K562 (cell line): ENCODE measurements around the gene RBMX2. TPM values are rescaled to one million over a fixed set of nuclear protein-coding genes. Genes with fewer than 3 reads are reported as not detected.
A peak's percentile ranks its signal among the peaks of the same experiment; 100 is the strongest.

ENCODE experiments used
- ARNT ChIP-seq, 2 experiments: fragments of 450-650 bp; IDR thresholded peaks; 2 replicates each; pipeline ENCODE4 v1.6.1; 2016; ENCODE audit warnings: mild to moderate bottlenecking in 1 of 2
- ATF7 ChIP-seq: fragments of 450-650 bp; IDR thresholded peaks from 2 replicates; pipeline ENCODE4 v1.7.1; 2014; ENCODE audit warnings: mild to moderate bottlenecking, moderate library complexity
- BCOR ChIP-seq: fragments of 450-650 bp; IDR thresholded peaks from 2 replicates; pipeline ENCODE4 v1.6.1; 2016
- BRD4 ChIP-seq: fragments of 200-600 bp; sonication (generic); IDR thresholded peaks from 2 replicates; pipeline ENCODE4 v1.6.1; 2017; ENCODE audit warnings: inconsistent platforms
- CREB1 ChIP-seq, 2 experiments: sonication (generic) in 1 of 2; formaldehyde crosslinking in 1 of 2; IDR thresholded peaks; 2 replicates each; pipeline versions ENCODE4 v1.6.1 to v1.8.0; 2012 to 2022; ENCODE audit warnings: inconsistent platforms in 1 of 2, mild to moderate bottlenecking in 1 of 2, missing genetic modification reagents in 1 of 2, moderate library complexity in 1 of 2
- ESRRB ChIP-seq: fragments of 250-450 bp; sonication (Bioruptor Pico); IDR thresholded peaks from 2 replicates; pipeline ENCODE4 v1.5.0; 2020; ENCODE audit warnings: mild to moderate bottlenecking, moderate library complexity, borderline replicate concordance
- FOXP1 ChIP-seq: sonication (generic); formaldehyde crosslinking; IDR thresholded peaks from 2 replicates; pipeline ENCODE4 v1.8.0; 2022; ENCODE audit warnings: mild to moderate bottlenecking, missing genetic modification reagents
- FUS ChIP-seq: fragments of 200-400 bp; formaldehyde crosslinking; optimal IDR thresholded peaks from 2 replicates; pipeline ENCODE3; 2017; ENCODE audit warnings: low read depth, low read length
- GATAD2B ChIP-seq: fragments of 450-650 bp; IDR thresholded peaks from 2 replicates; pipeline ENCODE4 v1.6.1; 2017; ENCODE audit warnings: mild to moderate bottlenecking, borderline replicate concordance
- GTF2A2 ChIP-seq: IDR thresholded peaks from 2 replicates; pipeline ENCODE4 v1.6.1; 2016; ENCODE audit warnings: mild to moderate bottlenecking, missing genetic modification characterization, missing compliant biosample characterization
- HDGF ChIP-seq: fragments of 450-650 bp; IDR thresholded peaks from 2 replicates; pipeline ENCODE4 v1.6.1; 2016
- HLTF ChIP-seq: fragments of 450-650 bp; IDR thresholded peaks from 2 replicates; pipeline ENCODE4 v1.6.1; 2016
- ILF3 ChIP-seq: fragments of 450-650 bp; IDR thresholded peaks from 2 replicates; pipeline ENCODE4 v1.6.1; 2018; ENCODE audit warnings: antibody characterized with exemption, mild to moderate bottlenecking, moderate library complexity, borderline replicate concordance
- MAX ChIP-seq: sonication (generic); formaldehyde crosslinking; IDR thresholded peaks from 2 replicates; pipeline ENCODE4 v1.9.0; 2022; ENCODE audit warnings: mild to moderate bottlenecking, missing genetic modification reagents
- MCM5 ChIP-seq: fragments of 450-650 bp; IDR thresholded peaks from 2 replicates; pipeline ENCODE4 v1.6.1; 2016; ENCODE audit warnings: low read depth
- POLR2AphosphoS5 ChIP-seq: IDR thresholded peaks from 2 replicates; pipeline ENCODE4 v1.6.1; 2011; ENCODE audit warnings: mild to moderate bottlenecking, low read depth, low read length, moderate library complexity; ENCODE audit not compliant: control insufficient read depth, insufficient read depth
- SETDB1 ChIP-seq: IDR thresholded peaks from one replicate; pipeline ENCODE4 v1.6.1; 2012; ENCODE audit warnings: low read length, control low read depth, inconsistent platforms
- TAF9B ChIP-seq: fragments of 450-650 bp; IDR thresholded peaks from 2 replicates; pipeline ENCODE4 v1.6.1; 2018; ENCODE audit warnings: mild to moderate bottlenecking; ENCODE audit not compliant: partially characterized antibody
- ZNF644 ChIP-seq: fragments of 200-800 bp; sonication (Bioruptor generic); IDR thresholded peaks from 2 replicates; pipeline ENCODE4 v1.6.1; 2016; ENCODE audit warnings: low read depth, missing genetic modification characterization, missing compliant biosample characterization
- ZNF699 ChIP-seq: fragments of 250-450 bp; sonication (Bioruptor Pico); IDR thresholded peaks from 2 replicates; pipeline ENCODE4 v1.8.0; 2021; ENCODE audit warnings: mild to moderate bottlenecking, moderate library complexity; ENCODE audit not compliant: insufficient replicate concordance
- polyA plus RNA-seq, 8 experiments: library from polyadenylated mRNA; depleted of rRNA in 4 of 8; stranded (reverse) in 5 of 8; unstranded in 3 of 8; fragments of >200 nt; fragmentation: Nextera tagmentation in 2 of 8; fragmentation: Illumina TruSeq in 1 of 8; extraction: Ambion mirVana in 2 of 8; extraction: Trizol in 1 of 8; gene quantifications; 2 replicates each; pipeline versions ENCODE4 v1.2.1 to v1.2.3, GENCODE V29; 2011 to 2014; ENCODE audit warnings: inconsistent platforms in 1 of 8, missing spikeins in 1 of 8
- total RNA-seq, 7 experiments: library from RNA; depleted of rRNA in 6 of 7; stranded (reverse); fragments of >200 nt in 6 of 7; fragmentation: Illumina TruSeq in 2 of 7; extraction: Trizol in 2 of 7; gene quantifications; 2 replicates each; pipeline versions ENCODE4 v1.2.1 to v1.2.3, GENCODE V29; 2011 to 2021; ENCODE audit warnings: low replicate concordance in 1 of 7
- TF ChIP-seq, protein P1 (sequence below): fragments of 250-450 bp; sonication (Bioruptor Pico); IDR thresholded peaks from 2 replicates; pipeline ENCODE4 v1.4.0; 2020; ENCODE audit warnings: mild to moderate bottlenecking, moderate library complexity
- TF ChIP-seq, protein P2 (sequence below), 3 experiments: fragments of 200-800 bp in 1 of 3; sonication (Bioruptor generic) in 1 of 3; sonication (generic) in 1 of 3; formaldehyde crosslinking in 1 of 3; IDR thresholded peaks; 2 replicates each; pipeline versions ENCODE4 v1.6.1 to v1.8.0; 2016 to 2022; ENCODE audit warnings: mild to moderate bottlenecking in 2 of 3, missing compliant biosample characterization in 2 of 3, missing genetic modification characterization in 2 of 3, missing genetic modification reagents in 1 of 3
- TF ChIP-seq, protein P3 (sequence below): IDR thresholded peaks from 2 replicates; pipeline ENCODE4 v1.6.1; 2011; ENCODE audit warnings: borderline replicate concordance, low read depth, mild to moderate bottlenecking, moderate library complexity, low read length; ENCODE audit not compliant: insufficient read depth, poor library complexity, severe bottlenecking

The RBMX2 gene
- total and polyA plus RNA-seq, 9 of the 15 experiments (the other 6 are each of a cell fraction or from before 2014, with no cell fraction given): 27.2 to 62.5 (median 54.1) TPM

GRCh38 chrX:130401415-130402207 is at the start of gene RBMX2 (continued):
- TF ChIP-seq, protein P1, sequence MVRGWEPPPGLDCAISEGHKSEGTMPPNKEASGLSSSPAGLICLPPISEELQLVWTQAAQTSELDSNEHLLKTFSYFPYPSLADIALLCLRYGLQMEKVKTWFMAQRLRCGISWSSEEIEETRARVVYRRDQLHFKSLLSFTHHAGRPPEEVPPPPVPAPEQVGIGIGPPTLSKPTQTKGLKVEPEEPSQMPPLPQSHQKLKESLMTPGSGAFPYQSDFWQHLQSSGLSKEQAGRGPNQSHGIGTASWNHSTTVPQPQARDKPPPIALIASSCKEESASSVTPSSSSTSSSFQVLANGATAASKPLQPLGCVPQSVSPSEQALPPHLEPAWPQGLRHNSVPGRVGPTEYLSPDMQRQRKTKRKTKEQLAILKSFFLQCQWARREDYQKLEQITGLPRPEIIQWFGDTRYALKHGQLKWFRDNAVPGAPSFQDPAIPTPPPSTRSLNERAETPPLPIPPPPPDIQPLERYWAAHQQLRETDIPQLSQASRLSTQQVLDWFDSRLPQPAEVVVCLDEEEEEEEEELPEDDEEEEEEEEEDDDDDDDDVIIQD: no peak
- TF ChIP-seq, protein P2, sequence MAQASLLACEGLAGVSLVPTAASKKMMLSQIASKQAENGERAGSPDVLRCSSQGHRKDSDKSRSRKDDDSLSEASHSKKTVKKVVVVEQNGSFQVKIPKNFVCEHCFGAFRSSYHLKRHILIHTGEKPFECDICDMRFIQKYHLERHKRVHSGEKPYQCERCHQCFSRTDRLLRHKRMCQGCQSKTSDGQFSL (CRISPR knock-in tag; IDR thresholded peaks at IDR 0.05): no peak
- TF ChIP-seq, protein P2 (tag; IDR thresholded peaks at IDR 0.05): no peak; a peak in 1 of 4 replicates
- TF ChIP-seq HLTF (no peak), ATF7 (peak; percentile 59), BRD4 (no peak), MAX (no peak), ARNT (IDR thresholded peaks at IDR 0.05) (no peak), ILF3 (no peak), SETDB1 (no peak), ESRRB (CRISPR knock-in tag) (no peak), FOXP1 (CRISPR knock-in tag) (no peak), FUS (no peak), ZNF699 (no peak), TAF9B (peak; percentile 68), HDGF (no peak), BCOR (no peak), GATAD2B (no peak), GTF2A2 (tag) (no peak), CREB1 (IDR thresholded peaks at IDR 0.05) (peak; percentile 52), CREB1 (CRISPR knock-in tag; IDR thresholded peaks at IDR 0.05) (peak; percentile 21; the same call in 1 of the 2 replicates), POLR2AphosphoS5 (peak; percentile 71; the same call in 1 of the 2 replicates), MCM5 (no peak), ZNF644 (tag) (no peak)
- TF ChIP-seq, protein P3, sequence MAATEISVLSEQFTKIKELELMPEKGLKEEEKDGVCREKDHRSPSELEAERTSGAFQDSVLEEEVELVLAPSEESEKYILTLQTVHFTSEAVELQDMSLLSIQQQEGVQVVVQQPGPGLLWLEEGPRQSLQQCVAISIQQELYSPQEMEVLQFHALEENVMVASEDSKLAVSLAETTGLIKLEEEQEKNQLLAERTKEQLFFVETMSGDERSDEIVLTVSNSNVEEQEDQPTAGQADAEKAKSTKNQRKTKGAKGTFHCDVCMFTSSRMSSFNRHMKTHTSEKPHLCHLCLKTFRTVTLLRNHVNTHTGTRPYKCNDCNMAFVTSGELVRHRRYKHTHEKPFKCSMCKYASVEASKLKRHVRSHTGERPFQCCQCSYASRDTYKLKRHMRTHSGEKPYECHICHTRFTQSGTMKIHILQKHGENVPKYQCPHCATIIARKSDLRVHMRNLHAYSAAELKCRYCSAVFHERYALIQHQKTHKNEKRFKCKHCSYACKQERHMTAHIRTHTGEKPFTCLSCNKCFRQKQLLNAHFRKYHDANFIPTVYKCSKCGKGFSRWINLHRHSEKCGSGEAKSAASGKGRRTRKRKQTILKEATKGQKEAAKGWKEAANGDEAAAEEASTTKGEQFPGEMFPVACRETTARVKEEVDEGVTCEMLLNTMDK: no peak
